EH (cell line): Measurements from ENCODE around the gene MAPK13.
A peak's percentile ranks its signal among the peaks of the same experiment; 100 is the strongest.

Experiments used
- DNase-seq: peaks from one replicate; pipeline ENCODE4 v3.0.0-alpha.2; 2015; ENCODE audit warnings: low read depth

MAPK13 gene

GRCh38 chr6:36150283-36150682, 20.0 kb downstream of the MAPK13 start:
- DNase-seq: no peak

GRCh38 chr6:36154286-36154685, 24.0 kb downstream of the MAPK13 start:
- no peak for DNase-seq

DNA sequence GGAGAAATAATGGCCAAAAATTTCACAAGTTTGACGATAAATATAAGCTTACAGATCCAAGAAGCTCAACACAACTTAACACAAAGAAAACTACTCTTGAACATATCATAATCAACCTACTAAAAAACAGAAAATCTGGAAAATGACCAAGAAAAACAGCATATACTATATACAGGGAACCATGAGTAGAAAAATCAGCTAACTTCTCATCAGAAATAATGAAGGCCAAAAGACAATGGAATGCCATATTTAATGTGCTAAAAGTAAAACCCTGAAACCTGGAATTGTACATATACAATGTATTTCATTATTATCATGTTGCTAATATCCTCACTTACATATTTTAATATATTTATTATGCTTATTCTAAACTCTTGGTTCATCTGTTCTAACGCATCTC, 25.3 kb downstream of the MAPK13 start:
- DNase-seq: no peak

DNA sequence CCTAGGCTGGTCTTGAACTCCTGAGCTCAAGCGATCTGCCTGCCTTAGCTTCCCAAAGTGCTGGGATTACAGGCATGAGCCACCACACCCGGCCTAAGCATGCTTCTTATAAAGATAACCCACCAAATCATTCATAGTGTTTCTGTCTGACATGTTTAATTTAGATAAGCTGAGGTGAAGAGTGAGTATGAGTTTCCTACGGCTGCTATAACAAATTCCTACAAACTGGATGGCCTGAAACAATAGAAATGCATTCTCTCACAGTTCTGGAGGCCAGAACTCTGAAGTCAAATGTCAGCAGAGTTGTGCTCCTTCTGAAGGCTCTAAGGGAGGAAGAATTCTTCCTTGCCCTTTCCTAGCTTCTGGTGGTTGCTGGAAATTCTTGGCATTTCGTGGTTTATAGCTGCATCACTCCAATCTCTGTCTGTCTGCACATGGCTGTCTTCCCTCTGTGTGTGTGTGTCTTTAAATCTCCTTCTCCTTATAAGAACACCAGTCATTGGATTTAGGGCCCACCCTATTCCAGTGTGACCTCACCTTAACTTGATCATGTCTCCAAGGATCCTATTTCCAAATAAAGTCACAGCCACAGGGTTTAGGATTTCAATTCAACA, 29.9 kb downstream of the MAPK13 start:
- DNase-seq: peak; percentile 72

DNA sequence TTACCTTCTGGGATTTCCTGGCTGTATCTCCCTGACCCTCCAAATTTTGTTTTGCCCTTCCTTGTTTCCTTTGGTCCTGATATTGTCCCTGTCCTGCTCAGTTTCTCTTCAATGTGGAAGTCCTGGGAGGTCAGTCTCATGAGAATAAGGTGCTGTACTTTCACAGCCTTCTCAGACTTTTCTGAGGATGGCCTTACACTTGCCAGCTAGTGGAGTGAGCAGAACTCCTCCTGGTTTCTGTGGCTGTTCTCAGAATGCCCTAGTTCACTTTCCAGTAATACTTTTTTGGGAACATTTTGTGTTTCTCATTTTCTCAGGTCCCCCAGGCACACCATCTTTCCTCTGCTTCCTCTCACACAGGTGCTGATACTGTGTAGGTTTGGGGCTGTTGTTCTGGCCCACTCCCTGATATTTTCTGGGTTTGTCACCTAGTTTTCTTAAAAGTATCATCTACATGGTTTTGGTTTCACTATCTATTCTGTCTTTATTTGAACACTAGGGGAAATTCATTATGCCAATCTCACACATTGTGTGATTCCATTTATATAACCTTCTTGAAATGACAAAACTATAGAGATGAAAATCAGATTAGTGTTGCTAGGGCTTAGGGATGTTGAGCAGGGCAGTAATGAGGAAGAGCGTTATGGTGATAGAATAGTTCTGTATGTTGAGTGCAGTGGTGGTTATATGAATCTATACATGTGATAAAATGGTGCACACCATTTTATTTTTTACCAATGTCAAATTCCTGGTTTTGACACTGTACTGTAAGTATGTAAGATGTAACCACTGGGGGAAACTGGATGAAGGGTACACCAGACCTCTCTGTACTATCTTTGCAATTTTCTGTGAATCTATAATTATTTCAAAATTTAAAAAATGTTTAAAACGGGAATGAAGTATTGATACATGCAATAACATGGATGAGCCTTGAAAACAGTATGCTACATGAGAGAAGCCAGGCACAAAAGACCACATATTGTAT, 39.0 kb downstream of the MAPK13 start:
- no peak for DNase-seq

DNA sequence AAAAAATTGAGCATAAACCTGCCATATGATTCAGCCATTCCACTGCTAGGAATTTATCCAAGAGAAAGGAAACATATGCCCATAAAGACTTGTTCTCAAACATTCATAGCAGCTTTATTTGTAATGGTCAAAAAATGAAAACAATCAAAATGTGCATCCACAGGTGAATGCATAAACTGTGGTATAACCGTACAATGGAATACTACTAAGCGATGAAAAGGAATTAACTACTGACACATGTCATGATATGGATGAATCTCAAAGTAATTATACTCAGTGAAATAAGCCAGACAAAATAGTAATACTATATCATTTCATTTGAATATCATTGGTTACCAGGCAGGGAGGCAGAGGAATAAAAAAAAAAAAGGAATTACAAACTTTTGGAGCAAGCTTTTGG, 40.4 kb downstream of the MAPK13 start:
- DNase-seq: no peak

GRCh38 chr6:36171573-36171972, 41.3 kb downstream of the MAPK13 start:
- DNase-seq: no peak

- DNase-seq: no peak
Measured at GRCh38 chr6:36177166-36177565, 46.9 kb downstream of the MAPK13 start.

GRCh38 chr6:36178544-36178943, 48.2 kb downstream of the MAPK13 start:
- DNase-seq: no peak

GRCh38 chr6:36180126-36180525, 49.8 kb downstream of the MAPK13 start:
- DNase-seq: no peak

DNA sequence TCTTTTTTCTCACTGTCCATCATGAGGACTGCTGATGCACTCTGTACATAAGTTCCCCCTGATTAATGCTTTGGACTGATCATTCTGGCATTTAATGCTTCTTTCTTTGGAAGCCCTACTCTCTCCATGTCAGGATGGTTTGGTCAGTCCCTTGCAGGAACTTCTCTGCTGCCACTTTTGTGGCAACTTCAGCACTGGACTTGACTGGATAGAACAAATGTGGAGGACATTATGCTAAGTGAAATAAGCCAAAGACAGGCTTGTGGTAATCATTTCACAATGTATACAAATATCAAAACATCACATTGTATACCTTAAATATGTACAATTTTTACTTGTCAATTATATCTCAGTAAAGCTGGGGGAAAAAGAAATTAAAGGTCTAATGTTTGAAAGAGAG, 54.0 kb downstream of the MAPK13 start:
- no peak for DNase-seq

- DNase-seq: no peak
Measured at GRCh38 chr6:36186199-36186598, 55.9 kb downstream of the MAPK13 start.

DNA sequence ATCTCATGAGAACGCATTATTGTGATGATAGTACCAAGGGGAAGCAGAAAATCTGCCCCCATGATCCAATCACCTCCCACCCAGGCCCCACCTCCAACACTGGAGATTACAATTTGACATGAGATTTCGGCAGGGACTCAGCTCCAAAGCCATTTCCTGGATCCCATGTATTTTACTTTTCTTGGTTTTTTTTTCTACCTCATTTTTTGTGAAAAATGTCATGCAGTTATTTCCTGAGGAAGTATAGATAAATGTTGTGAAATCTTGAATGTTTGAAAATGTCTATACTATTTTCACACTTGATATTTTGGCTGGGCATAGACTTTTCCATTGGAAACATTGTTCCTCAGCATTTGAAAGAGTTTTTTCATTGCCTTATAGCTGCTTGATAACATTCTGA, 57.1 kb downstream of the MAPK13 start:
- no peak for DNase-seq
